Measurements from ENCODE around the gene GSAP. TPM values are rescaled to one million over a fixed set of nuclear protein-coding genes. Genes with fewer than 3 reads are reported as not detected.

The GSAP gene
- total RNA-seq, 1 donor from 2014 or later: 1.9 TPM

DNA sequence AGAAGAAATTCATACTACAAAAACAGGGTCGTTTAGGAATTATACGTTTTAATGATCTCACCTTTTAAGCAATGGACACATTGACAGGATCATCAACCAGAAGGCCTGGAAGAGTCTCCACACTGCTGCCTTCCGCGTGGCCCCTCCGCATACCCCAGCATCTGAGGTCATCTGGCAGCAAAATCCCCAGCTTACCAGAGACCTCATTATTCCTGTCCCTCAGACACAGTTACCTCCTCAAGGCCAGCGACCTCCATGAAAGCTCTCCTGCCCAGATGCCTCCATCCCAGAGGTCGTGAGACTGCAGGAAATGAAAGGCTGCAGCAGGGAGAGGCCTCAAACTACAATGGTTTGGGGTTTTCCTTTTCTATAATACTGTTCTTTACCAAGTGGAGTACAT is 14.8 kb upstream of the GSAP start:
- DNase-seq (ENCODE audit: low spot score): no peak
- Mint-ChIP-seq H3K9me3 (ENCODE audit: unreplicated experiment) (no peaks in the 10 kb centered on the region), H3K27me3 (ENCODE audit: unreplicated experiment) (no peaks in the 10 kb centered on the region), H3K4me1 (ENCODE audit: unreplicated experiment) (peaks cover 58% of the 10 kb centered on the region), H3K27ac (ENCODE audit: unreplicated experiment) (no peak overlapping the region), H3K36me3 (ENCODE audit: low read depth, unreplicated experiment) (no peaks in the 10 kb centered on the region), H3K4me3 (ENCODE audit: unreplicated experiment) (no peak overlapping the region)
- TF ChIP-seq, protein P1, sequence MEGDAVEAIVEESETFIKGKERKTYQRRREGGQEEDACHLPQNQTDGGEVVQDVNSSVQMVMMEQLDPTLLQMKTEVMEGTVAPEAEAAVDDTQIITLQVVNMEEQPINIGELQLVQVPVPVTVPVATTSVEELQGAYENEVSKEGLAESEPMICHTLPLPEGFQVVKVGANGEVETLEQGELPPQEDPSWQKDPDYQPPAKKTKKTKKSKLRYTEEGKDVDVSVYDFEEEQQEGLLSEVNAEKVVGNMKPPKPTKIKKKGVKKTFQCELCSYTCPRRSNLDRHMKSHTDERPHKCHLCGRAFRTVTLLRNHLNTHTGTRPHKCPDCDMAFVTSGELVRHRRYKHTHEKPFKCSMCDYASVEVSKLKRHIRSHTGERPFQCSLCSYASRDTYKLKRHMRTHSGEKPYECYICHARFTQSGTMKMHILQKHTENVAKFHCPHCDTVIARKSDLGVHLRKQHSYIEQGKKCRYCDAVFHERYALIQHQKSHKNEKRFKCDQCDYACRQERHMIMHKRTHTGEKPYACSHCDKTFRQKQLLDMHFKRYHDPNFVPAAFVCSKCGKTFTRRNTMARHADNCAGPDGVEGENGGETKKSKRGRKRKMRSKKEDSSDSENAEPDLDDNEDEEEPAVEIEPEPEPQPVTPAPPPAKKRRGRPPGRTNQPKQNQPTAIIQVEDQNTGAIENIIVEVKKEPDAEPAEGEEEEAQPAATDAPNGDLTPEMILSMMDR (IDR thresholded peaks at IDR 0.05; ENCODE audit: unreplicated experiment): no peak

DNA sequence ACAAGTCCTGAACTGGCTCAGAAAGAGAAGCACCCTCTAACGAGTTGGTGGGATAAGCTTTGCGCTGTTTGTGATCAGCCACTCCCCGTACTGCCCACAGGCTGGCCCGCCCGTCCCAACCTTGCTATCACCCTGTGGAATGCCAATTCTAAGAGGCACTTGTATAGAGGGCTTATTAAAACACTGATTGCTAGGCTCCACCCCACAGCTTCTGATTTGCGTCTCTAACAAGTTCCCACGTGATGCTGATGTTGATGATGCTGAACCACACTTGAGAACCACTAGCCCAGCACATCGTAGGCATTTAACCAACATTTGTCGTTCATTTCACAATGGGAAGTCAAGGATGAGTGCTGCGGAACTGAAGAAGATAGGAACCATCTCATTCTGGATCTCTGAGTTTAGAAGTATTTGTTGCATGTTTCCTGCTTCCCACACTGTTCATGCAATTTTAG is 12.7 kb upstream of the GSAP start:
- Mint-ChIP-seq H3K27ac (ENCODE audit: unreplicated experiment) (peak overlapping the region; percentile 86), H3K36me3 (ENCODE audit: low read depth, unreplicated experiment) (no peaks in the 10 kb centered on the region), H3K27me3 (ENCODE audit: unreplicated experiment) (peaks cover 3% of the 10 kb centered on the region), H3K4me1 (ENCODE audit: unreplicated experiment) (peaks cover 61% of the 10 kb centered on the region), H3K9me3 (ENCODE audit: unreplicated experiment) (no peaks in the 10 kb centered on the region), H3K4me3 (ENCODE audit: unreplicated experiment) (no peak overlapping the region)
- peak; percentile 5 for DNase-seq (ENCODE audit: low spot score)
- TF ChIP-seq, protein P1 (IDR thresholded peaks at IDR 0.05; ENCODE audit: unreplicated experiment): no peak

DNA sequence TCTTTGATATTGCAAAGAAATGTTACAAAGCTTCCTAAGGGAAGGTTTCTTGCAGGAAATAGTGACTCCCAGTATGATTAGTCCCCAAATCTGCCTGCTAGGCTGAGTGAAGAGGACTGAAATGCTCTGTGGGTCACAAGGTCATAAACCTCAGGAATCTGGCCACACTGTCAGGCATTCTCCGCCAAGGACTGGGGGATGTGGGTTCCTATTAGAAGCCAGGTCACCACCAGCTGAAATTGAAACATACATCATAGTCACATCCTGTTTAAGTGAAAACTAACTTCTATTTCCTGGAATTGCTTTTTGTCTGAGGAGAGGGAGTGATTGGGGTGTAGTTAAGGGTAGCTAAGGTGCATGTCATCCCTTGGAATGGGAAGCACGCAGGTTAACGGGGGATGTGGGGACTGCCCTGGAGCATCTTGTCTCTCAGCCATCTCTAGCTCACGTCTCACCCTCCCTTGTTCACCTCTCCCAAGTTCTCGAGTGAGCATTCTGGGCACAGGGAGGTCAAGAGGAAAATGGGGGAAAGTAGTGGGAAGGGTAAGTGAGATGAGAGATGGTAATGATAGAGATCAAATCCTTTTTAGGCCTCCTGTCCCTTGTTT is 12.0 kb upstream of the GSAP start:
- no peaks in the 10 kb centered on the region for H3K9me3 Mint-ChIP-seq (ENCODE audit: unreplicated experiment)
- no peak overlapping the region for H3K4me3 Mint-ChIP-seq (ENCODE audit: unreplicated experiment)
- peaks cover 3% of the 10 kb centered on the region for H3K27me3 Mint-ChIP-seq (ENCODE audit: unreplicated experiment)
- peak overlapping the region; percentile 86 for H3K27ac Mint-ChIP-seq (ENCODE audit: unreplicated experiment)
- peaks cover 59% of the 10 kb centered on the region for H3K4me1 Mint-ChIP-seq (ENCODE audit: unreplicated experiment)
- no peak for DNase-seq (ENCODE audit: low spot score)
- TF ChIP-seq, protein P1 (IDR thresholded peaks at IDR 0.05; ENCODE audit: unreplicated experiment): no peak
- no peaks in the 10 kb centered on the region for H3K36me3 Mint-ChIP-seq (ENCODE audit: low read depth, unreplicated experiment)

DNA sequence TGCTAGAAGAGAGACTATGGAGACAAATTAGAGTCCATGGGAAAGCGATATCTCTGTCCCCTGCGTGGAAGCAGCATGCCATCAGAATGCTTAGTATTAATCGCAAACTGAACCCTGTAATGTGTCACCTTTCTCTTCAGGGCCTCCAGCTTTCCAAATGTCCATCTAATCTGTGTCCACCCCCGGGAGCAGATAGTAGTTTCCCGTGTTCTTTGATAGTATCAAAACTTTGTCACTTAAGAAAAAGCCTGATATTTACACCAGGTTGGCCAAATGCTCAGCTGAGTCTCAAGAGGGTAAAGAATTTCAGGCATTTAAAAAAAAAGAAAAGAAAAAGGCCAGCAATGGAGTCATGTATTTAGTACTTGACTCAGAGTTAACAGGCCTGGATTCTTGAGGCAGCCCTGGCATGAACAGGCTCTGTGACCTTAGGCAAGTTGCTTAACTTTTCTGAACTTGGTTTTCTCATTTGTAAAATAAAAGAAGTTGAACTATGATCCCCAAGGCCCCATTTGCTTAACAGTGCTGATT is 10.4 kb upstream of the GSAP start:
- no peak for DNase-seq (ENCODE audit: low spot score)
- Mint-ChIP-seq H3K27me3 (ENCODE audit: unreplicated experiment) (peaks cover 3% of the 10 kb centered on the region), H3K4me3 (ENCODE audit: unreplicated experiment) (no peak overlapping the region), H3K36me3 (ENCODE audit: low read depth, unreplicated experiment) (no peaks in the 10 kb centered on the region), H3K4me1 (ENCODE audit: unreplicated experiment) (peaks cover 62% of the 10 kb centered on the region), H3K27ac (ENCODE audit: unreplicated experiment) (no peak overlapping the region), H3K9me3 (ENCODE audit: unreplicated experiment) (no peaks in the 10 kb centered on the region)
- TF ChIP-seq, protein P1 (IDR thresholded peaks at IDR 0.05; ENCODE audit: unreplicated experiment): no peak

DNA sequence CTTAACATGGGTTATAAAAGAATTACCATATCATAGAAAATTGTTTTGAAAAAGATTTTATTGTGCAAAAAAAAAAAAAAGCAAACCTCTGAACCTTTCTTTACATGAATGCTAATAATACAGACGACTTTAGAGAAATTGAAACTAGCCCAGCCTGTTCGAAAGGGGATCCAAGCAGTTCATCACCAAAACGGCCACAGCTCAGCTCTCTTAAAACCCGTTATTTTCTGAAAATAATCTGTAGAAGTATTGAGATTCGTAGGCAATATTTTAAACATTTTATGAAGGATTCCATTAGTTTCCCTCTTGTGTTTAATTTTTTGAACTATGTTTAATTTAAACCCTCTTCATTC is 9.9 kb upstream of the GSAP start:
- Mint-ChIP-seq H3K4me3 (ENCODE audit: unreplicated experiment) (no peak overlapping the region), H3K4me1 (ENCODE audit: unreplicated experiment) (peaks cover 65% of the 10 kb centered on the region), H3K27me3 (ENCODE audit: unreplicated experiment) (peaks cover 7% of the 10 kb centered on the region), H3K36me3 (ENCODE audit: low read depth, unreplicated experiment) (no peaks in the 10 kb centered on the region), H3K9me3 (ENCODE audit: unreplicated experiment) (no peaks in the 10 kb centered on the region), H3K27ac (ENCODE audit: unreplicated experiment) (no peak overlapping the region)
- TF ChIP-seq, protein P1 (IDR thresholded peaks at IDR 0.05; ENCODE audit: unreplicated experiment): no peak
- no peak for DNase-seq (ENCODE audit: low spot score)

Measured in endothelial cell (in vitro differentiated cells).